A549 treated with RU486 at 1 μM for 4 hours (cell line): ENCODE results near the gene CNGA2. TPM values are rescaled to one million over a fixed set of nuclear protein-coding genes. Genes with fewer than 3 reads are reported as not detected.

ENCODE experiments used
- total RNA-seq: library from RNA; stranded (reverse); fragments of 200-300 nt; extraction: Qiagen RNA extraction; gene quantifications from 5 replicates; pipeline ENCODE4 v1.2.3, GENCODE V29; 2022; ENCODE audit warnings: low read depth

Gene CNGA2
- total RNA-seq: not detected in 5 replicates

GRCh38 chrX:151734446-151734845, at the start of gene CNGA2:
CNGA2 (plus strand) TSS chrX:151734746; CDS start chrX:151738484, 3,738 bp downstream.

GRCh38 chrX:151694661-151695582, 39.6 kb upstream of the CNGA2 start, which contains the start of gene PRRG3:
PRRG3 (plus strand) TSS chrX:151695458; CDS start chrX:151698815, 3,357 bp downstream.

GRCh38 chrX:151715752-151716151, 18.8 kb upstream of the CNGA2 start, which contains the start of gene FATE1:
FATE1 (plus strand) TSS chrX:151716035; CDS start chrX:151716120, 85 bp downstream.

Other genes with a start within 250 kb of the CNGA2 start
- gene PASD1, start 171.1 kb upstream of the CNGA2 start, total RNA-seq: not detected in 5 replicates
- not detected in 5 replicates for gene PRRG3, start 39.3 kb upstream of the CNGA2 start, total RNA-seq
- not detected in 5 replicates for gene FATE1, start 18.7 kb upstream of the CNGA2 start, total RNA-seq
- gene MAGEA4, start 178.1 kb downstream of the CNGA2 start, total RNA-seq: not detected in 5 replicates
- gene GABRE, start 239.9 kb downstream of the CNGA2 start, total RNA-seq: 21.1 to 33.7 TPM (median 27.3 TPM) in 5 replicates